GM19239 (cell line): ENCODE data around the gene ZNF316.

Experiments
- DNase-seq: peaks from one replicate; pipeline ENCODE4 v3.0.0; 2011; ENCODE audit warnings: low spot score; ENCODE audit not compliant: insufficient read length
- FAIRE-seq: peaks from 2 replicates; lab custom pipeline; 2011; peaks lifted over from hg19 to GRCh38; lab: Jason Lieb, UNC

ZNF316 gene

GRCh38 chr7:6636741-6637543 lies at the start of gene ZNF316:
Gene ZNF316 (plus strand): TSS chr7:6637318. CDS start chr7:6642410, 5,092 bp downstream.
- peak; percentile 96 for DNase-seq

GRCh38 chr7:6588566-6588965 lies 48.6 kb upstream of the ZNF316 start:
- DNase-seq, result no peak
- no peak for FAIRE-seq

More at GRCh38 chr7:6636741-6637543, at the start of gene ZNF316:
- FAIRE-seq, result peak; percentile 23

GRCh38 chr7:6589151-6589828 lies 47.8 kb upstream of the ZNF316 start:
- FAIRE-seq (no peak), DNase-seq (no peak)

- DNase-seq (peak; percentile 85), FAIRE-seq (peak; percentile 45)
These were observed 47.1 kb upstream of the ZNF316 start, which contains the start of gene INTS15 for GRCh38 chr7:6589829-6590644. Gene INTS15 (plus strand): TSS chr7:6590021. CDS start chr7:6590284, 263 bp downstream.

- no peak for FAIRE-seq
- no peak for DNase-seq
These were observed 46.4 kb upstream of the ZNF316 start for GRCh38 chr7:6590645-6591110.

GRCh38 chr7:6600093-6600492 lies 37.0 kb upstream of the ZNF316 start:
- FAIRE-seq (no peak), DNase-seq (no peak)

GRCh38 chr7:6604458-6604857 lies 32.7 kb upstream of the ZNF316 start:
- DNase-seq, result no peak
- FAIRE-seq, result no peak

GRCh38 chr7:6606866-6607583 lies 30.1 kb upstream of the ZNF316 start:
- DNase-seq, result no peak
- no peak for FAIRE-seq

- FAIRE-seq (no peak), DNase-seq (no peak)
These were observed 29.5 kb upstream of the ZNF316 start for GRCh38 chr7:6607651-6608051.

GRCh38 chr7:6608081-6608480 lies 29.0 kb upstream of the ZNF316 start:
- DNase-seq (no peak), FAIRE-seq (no peak)

GRCh38 chr7:6608794-6609193 lies 28.3 kb upstream of the ZNF316 start:
- DNase-seq (no peak), FAIRE-seq (no peak)

GRCh38 chr7:6612819-6613218 lies 24.3 kb upstream of the ZNF316 start:
- no peak for DNase-seq
- FAIRE-seq, result no peak

- no peak for DNase-seq
- no peak for FAIRE-seq
These were observed 23.4 kb upstream of the ZNF316 start for GRCh38 chr7:6613706-6614105.

GRCh38 chr7:6614953-6615722 lies 22.0 kb upstream of the ZNF316 start, which contains the start of gene ZNF853:
Gene ZNF853 (plus strand): TSS chr7:6615610. CDS start chr7:6616175, 565 bp downstream.
- no peak for DNase-seq
- no peak for FAIRE-seq

GRCh38 chr7:6615723-6616555 lies 21.2 kb upstream of the ZNF316 start:
- DNase-seq (no peak), FAIRE-seq (no peak)

GRCh38 chr7:6616854-6617643 lies 20.1 kb upstream of the ZNF316 start:
- DNase-seq (no peak), FAIRE-seq (no peak)

- FAIRE-seq (no peak), DNase-seq (no peak)
These were observed 18.5 kb upstream of the ZNF316 start for GRCh38 chr7:6618621-6619020.
